Stimulated activated CD4-positive, alpha-beta T cell treated with anti-CD3 and anti-CD28 coated beads, Interleukin-12 subunit alpha, Interleukin-12 subunit beta, amount 100 ng/mL, for 24 hours (primary cell): Measurements from ENCODE around the gene FILIP1.

Experiments used
- DNase-seq, 2 experiments: peaks; one replicate each; pipeline ENCODE4 v3.0.0-alpha.2; 2020; ENCODE audit warnings: low read depth in 2 of 2

The FILIP1 gene

GRCh38 chr6:75266716-75267291 is 226.8 kb downstream of the FILIP1 start:
- no peak for DNase-seq

GRCh38 chr6:75263401-75263750 is 230.2 kb downstream of the FILIP1 start:
- DNase-seq = no peak

GRCh38 chr6:75262716-75263400 is 230.7 kb downstream of the FILIP1 start:
- no peak for DNase-seq

GRCh38 chr6:75261299-75261698 is 232.3 kb downstream of the FILIP1 start:
- DNase-seq = no peak

GRCh38 chr6:75257343-75258087 is 236.1 kb downstream of the FILIP1 start:
- no peak for DNase-seq

- no peak for DNase-seq
Measured at GRCh38 chr6:75250552-75250951, 243.0 kb downstream of the FILIP1 start.

GRCh38 chr6:75249837-75250236 is 243.8 kb downstream of the FILIP1 start:
- DNase-seq = no peak

GRCh38 chr6:75246386-75246785 is 247.2 kb downstream of the FILIP1 start:
- DNase-seq = no peak

- no peak for DNase-seq
Measured at GRCh38 chr6:75244063-75244584, 249.5 kb downstream of the FILIP1 start.

- DNase-seq = peak; percentile 69 to 78
Measured at GRCh38 chr6:75243333-75244062, 250.1 kb downstream of the FILIP1 start, which contains the start of gene COX7A2. TSS of gene COX7A2 (minus strand) at chr6:75243801. CDS start at chr6:75243734, 67 bp downstream.
